HL-60 (cell line): ENCODE data around the gene TMED6.

Source experiments
- CTCF ChIP-seq: IDR thresholded peaks from one replicate; pipeline ENCODE4 v1.5.1; 2011; ENCODE audit warnings: low read length, control low read depth, inconsistent platforms; ENCODE audit not compliant: insufficient read depth
- GABPA ChIP-seq: IDR thresholded peaks from 2 replicates; pipeline ENCODE4 v1.6.1; 2012; ENCODE audit warnings: low read depth
- POLR2AphosphoS5 ChIP-seq: IDR thresholded peaks from 2 replicates; pipeline ENCODE4 v1.6.1; 2012; ENCODE audit warnings: low read depth

- no peak for TF ChIP-seq CTCF
- TF ChIP-seq POLR2AphosphoS5, result no peak
- TF ChIP-seq GABPA, result no peak
Observed at GRCh38 chr16:69381231-69381630, 29.6 kb upstream of the TMED6 start.
